ENCODE results near the gene TACC2. TPM values are rescaled to one million over a fixed set of nuclear protein-coding genes. Genes with fewer than 3 reads are reported as not detected.
A peak's percentile ranks its signal among the peaks of the same experiment; 100 is the strongest.

The TACC2 gene
- total and polyA plus RNA-seq, 2 donors (not counting 1 experiment from before 2014, with no cell fraction given): not detected

- peaks cover 0 to 2% (median 0%) of the 10 kb centered on the region in 3 donors for H3K9me3 ChIP-seq (ENCODE audit: control extremely low read depth in 1 of 3, control insufficient read depth in 2 of 3, insufficient read depth in 1 of 3, low read length in 2 of 3)
- peaks cover 23% of the 10 kb centered on the region for H4K20me1 ChIP-seq (ENCODE audit: control insufficient read depth, insufficient read depth, low read length, poor library complexity, severe bottlenecking)
- Mint-ChIP-seq H3K4me3 (peak overlapping the region; percentile 70), H3K27me3 (no peaks in the 10 kb centered on the region), H3K27ac (peak overlapping the region; percentile 46), H3K9me3 (ENCODE audit: insufficient read depth) (no peaks in the 10 kb centered on the region), H3K4me1 (peaks cover 20% of the 10 kb centered on the region)
- peaks cover 0 to 21% of the 10 kb centered on the region in 2 experiments for H3K36me3 ChIP-seq (replicated peaks in 1 of 2; ENCODE audit: control extremely low read depth in 1 of 2, control insufficient read depth in 1 of 2, extremely low read depth in 1 of 2, insufficient read depth in 2 of 2, low read length in 1 of 2)
- H3K79me2 ChIP-seq (ENCODE audit: control insufficient read depth, insufficient read depth, low read length): peaks cover 30% of the 10 kb centered on the region
- peaks cover 11 to 17% of the 10 kb centered on the region in 2 donors for H3K4me1 ChIP-seq (ENCODE audit: control insufficient read depth in 2 of 2, insufficient read depth in 2 of 2, low read length in 2 of 2)
- H3K9ac ChIP-seq (ENCODE audit: low read length): peak overlapping the region; percentile 95
- WGBS (ENCODE audit: insufficient coverage): 17% methylated on average over 21 of the region's 21 CpGs
- ATAC-seq (ENCODE audit: low read depth) (peak; percentile 10), DNase-seq (no peak)
- peak overlapping the region; percentile 92 for H2AFZ ChIP-seq (ENCODE audit: insufficient read depth, low read depth, low read length, poor library complexity, severe bottlenecking)
- peak overlapping the region; percentile 81 for H3K4me2 ChIP-seq (replicated peaks; ENCODE audit: low read depth, low read length, poor library complexity, severe bottlenecking)
- intact Hi-C loops (cut with micrococcal nuclease): loop anchor here (2.0 kb wide), 1 partner anchor 401 kb away; the partner anchor contains the start of gene PLEKHA1
- POLR2A ChIA-PET: no interaction called here
- peak overlapping the region; percentile 10 to 78 for H3K27ac ChIP-seq (ENCODE audit: low read length in 2 of 2)
- TF ChIP-seq EZH2 (IDR thresholded peaks at IDR 0.05; ENCODE audit: borderline replicate concordance, insufficient read depth, low read depth, low read length, poor library complexity, severe bottlenecking) (no peak), CTCF (IDR thresholded peaks at IDR 0.05) (no peak)
- CTCF ChIA-PET: interaction anchor here (0.9 to 1.7 kb wide), 2 partner anchors 46 to 73 kb away, joined by 3 read pairs; no protein-coding TSS in a partner anchor
- H3K27me3 ChIP-seq (replicated peaks in 1 of 4; ENCODE audit: control extremely low read depth in 1 of 4, control insufficient read depth in 3 of 4, insufficient read depth in 4 of 4, low read length in 3 of 4): no peaks in the 10 kb centered on the region
- peak overlapping the region; percentile 51 to 93 (median 79) for H3K4me3 ChIP-seq (ENCODE audit: control extremely low read depth in 1 of 5, extremely low read depth in 1 of 5, insufficient read depth in 1 of 5, low read depth in 2 of 5, low read length in 4 of 5)
Measured at GRCh38 chr10:121974019-121974534, 14.9 kb upstream of the TACC2 start.

Measured in B cell (primary cell).